Globus pallidus (tissue), 1 donor: ENCODE results near the gene GHR.
A peak's percentile ranks its signal among the peaks of the same experiment; 100 is the strongest.
"Not testable (repeated sequence)": the region's sequence is repeated elsewhere in the genome, so short reads cannot be mapped to it uniquely, and the experiment has no call there.

Source experiments
- DNase-seq: peaks from one replicate; pipeline ENCODE4 v3.0.0-alpha.2; 2015; ENCODE audit warnings: low spot score

Gene GHR

DNA sequence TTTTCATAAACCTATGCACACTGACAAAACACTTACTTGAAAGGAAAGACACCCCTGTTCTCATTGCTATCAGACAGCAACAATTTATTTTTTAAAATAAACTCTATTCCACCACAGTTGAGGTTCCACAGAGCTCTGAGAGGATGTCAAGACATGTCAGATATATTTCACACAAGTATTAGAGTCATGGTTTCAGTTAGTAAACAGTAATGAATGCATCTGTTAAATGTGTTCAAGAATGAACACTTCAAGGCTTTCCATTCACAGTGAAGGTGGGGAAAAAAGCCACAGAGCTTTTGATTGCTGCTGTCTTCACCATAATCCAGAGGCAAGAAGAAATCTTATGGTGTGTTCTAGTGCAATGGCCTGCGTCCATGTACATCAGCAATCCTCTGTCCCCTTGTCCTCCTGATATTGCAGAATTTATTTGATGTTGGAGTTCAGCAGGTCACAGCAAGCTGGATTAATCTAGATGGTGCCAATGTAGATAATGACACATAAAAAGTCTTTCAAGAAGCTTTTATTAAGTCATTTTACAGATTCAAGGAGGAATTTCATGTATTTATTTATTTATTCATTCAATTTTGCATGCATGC lies 146.8 kb downstream of the GHR start:
- no peak for DNase-seq

DNA sequence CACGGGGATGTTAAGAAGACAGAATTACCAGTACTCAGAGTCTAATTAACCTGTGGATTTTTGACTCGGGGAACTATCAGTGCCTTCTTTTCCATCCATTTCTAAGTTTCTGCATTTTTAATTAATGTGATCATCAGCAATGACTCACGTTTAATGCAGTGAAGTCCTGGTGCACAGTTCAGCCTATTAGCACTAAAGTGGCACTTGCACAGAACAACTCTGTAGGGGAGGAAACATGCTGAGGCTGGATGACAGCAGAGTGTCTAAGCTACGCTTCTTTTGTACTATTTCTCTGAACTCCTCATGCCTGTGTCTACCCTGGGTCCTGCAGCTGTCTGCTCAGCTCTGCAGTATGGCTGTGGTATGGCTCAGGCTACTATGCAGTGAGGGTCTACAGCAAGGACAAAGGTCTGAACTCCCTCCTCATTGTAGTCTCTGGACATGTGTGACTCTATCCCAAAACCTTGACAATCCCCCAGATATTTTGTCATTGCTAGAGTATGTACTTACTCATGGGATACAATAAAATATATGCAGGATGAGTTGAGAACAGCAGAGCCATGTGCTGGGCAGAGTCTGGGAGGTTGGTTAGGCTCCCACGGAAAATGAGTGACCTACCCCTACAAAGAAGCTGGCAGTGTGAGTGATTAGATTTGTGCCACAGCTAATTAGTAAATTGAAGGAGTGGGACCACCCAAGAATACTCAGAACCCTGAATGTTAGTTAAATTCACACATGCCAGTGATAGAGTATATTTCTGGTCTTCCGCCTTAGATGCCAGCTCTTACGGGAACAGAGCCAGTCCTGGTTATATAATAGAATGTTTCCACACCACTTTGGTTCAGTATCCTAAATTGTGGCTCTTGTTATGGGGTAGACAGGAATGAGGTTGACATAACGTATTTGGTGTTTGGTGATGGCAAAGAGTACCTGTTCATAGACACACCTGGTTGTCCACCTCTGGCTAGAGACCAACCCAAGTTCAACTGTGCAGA lies 148.0 kb downstream of the GHR start:
- DNase-seq: no peak

DNA sequence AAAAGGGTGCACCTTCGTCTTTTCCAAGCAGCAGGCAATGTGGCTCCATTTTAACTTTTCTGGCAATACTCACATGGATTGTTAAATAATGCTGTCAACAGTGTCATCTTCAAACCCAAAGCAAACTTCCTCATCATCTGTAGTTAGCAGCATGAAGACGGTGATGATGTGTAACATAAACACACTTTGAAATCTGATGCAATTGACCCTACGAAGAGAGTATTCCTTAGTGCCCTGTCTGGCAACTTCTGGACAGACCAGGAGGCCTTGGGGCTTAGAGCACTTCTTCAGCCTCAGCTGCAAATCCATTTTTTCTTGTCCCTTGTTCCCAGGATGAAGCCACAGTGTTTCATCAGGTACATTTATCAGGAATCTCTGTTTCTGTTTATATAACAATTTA lies 149.1 kb downstream of the GHR start:
- DNase-seq: no peak

- DNase-seq: no peak
Measured at GRCh38 chr5:42573386-42573785, 150.1 kb downstream of the GHR start.

DNA sequence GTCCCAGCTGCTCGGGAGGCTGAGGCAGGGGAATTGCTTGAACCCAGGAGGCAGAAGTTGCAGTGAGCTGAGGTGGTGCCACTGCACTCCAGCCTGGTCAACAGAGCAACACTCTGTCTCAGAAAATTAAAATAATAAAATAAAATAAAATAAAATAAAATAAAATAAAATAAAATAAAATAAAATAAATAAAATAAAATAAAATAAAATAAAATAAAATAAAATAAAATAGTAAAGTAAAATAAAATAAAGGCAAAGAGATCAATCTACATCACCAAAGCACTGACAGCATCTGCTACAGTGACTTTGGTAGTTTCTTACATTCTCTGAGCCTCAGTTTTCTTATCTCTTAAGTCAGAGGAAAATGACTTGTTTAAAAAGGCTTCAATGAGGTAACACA lies 152.7 kb downstream of the GHR start:
- not testable (repeated sequence) for DNase-seq

GRCh38 chr5:42578901-42579300 lies 155.7 kb downstream of the GHR start:
- not testable (repeated sequence) for DNase-seq

DNA sequence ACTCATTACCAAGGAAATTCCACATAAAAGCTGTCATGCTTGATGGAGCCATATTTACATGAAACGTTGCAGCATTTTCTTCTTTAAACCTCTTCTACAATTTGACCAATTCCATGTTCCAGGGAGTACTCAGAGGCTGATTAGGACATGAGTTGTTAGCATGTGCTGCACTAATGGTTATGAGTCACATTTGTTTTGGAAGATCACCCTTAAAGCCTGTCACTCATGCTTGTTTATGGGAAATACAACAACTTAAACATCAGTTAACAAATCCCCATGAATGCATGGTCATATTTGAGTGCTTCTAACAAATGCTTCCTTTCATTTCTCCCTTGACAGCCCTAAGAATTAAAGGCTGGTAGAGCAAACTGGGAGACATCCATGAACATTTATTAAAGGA lies 156.1 kb downstream of the GHR start:
- no peak for DNase-seq

DNA sequence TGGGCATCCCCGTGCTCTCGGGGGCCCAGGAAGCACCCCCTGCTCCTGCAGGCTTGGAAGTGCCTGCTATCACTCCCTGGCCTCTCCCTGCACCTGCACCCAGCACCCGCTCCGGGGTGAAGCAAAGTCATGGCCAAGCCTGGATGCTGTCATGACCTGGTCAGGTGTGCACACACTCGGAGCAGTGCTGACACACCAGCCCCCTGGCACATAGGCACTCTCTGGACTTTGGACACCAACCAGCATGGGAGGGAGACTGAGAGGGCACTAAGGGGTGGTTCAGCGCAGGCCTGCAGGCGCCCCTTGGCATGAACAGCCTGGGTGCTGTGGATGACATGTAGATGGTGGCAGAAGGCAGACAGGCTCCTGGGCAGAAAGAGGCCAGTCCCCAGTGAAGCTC lies 158.6 kb downstream of the GHR start:
- DNase-seq: no peak

DNA sequence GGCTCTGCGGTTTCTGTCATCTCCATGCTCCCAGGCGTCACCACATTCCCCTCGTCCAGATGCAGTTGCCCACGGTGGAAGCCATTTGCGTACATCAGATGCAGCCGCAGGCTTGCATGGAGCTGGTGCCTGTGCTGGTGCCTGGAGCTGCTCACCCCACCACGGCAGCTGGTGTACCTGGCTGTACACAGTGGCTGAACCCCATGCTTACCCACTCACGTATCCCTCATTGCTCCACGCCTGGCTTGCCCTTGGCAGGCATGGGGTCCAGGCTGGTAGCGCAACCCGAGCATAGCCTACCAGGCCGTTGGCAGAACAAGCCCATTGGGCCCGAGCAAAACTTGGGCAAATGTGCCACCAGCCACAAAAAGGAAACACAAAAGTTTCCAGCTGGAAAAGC lies 159.5 kb downstream of the GHR start:
- no peak for DNase-seq

DNA sequence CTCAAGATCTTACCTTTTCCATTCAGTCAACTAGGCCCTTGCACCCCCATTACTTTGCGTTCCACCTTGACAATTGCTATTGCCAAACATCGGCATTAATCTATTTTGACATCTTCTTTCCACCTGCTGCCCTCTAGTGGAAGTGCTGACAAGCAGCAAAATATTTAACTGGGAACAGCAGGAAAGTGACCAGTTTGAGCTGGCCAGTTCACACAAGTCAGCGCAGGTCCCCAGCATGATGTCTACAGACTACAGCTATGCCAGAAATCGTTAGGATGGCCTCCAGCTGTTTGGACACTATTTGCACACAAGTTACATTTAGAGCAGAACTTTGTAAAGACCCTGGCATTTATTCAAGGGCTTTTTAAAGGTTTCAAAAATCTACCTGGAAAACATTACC lies 160.1 kb downstream of the GHR start:
- peak; percentile 46 for DNase-seq

DNA sequence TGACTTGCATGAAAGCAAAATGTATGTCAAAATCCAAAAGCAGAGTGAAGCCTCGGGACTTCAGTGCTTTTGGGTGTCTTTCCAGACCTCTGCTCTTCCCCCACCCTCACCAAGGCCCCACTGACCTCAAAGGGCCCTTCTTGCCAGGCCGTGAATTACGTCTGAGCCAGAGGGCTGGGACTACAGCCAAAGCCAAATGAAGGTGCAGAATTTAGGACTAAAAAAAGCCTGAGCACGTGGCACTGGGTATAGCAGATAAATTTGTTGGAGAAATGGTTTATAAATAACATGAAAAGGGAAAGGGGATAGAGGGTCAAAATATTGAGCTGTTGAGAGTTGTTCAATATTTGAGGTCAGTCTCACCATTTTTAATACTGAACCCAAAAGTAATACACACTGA lies 163.4 kb downstream of the GHR start:
- peak; percentile 24 for DNase-seq

GRCh38 chr5:42587096-42587723 lies 164.0 kb downstream of the GHR start:
- no peak for DNase-seq

DNA sequence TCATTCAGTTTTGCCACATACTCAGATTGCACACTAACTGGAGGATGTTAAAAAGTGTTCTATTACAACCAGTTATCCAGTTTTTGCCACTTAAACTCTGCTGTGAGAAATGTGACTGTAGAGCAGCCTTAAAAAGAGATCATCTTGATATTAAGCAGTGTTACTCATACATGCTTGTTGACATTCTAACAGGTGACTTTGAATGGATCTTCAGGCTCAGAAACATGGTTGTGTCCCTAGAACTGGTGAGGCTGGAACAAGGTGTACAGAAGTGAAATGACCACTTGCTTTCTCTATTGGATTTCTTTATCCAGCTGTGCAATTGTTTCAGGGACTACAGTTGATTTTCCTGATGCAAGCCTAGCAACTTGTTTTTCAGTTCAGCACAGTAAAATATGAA lies 167.3 kb downstream of the GHR start:
- no peak for DNase-seq

- no peak for DNase-seq
Measured at GRCh38 chr5:42591015-42591414, 167.8 kb downstream of the GHR start.

DNA sequence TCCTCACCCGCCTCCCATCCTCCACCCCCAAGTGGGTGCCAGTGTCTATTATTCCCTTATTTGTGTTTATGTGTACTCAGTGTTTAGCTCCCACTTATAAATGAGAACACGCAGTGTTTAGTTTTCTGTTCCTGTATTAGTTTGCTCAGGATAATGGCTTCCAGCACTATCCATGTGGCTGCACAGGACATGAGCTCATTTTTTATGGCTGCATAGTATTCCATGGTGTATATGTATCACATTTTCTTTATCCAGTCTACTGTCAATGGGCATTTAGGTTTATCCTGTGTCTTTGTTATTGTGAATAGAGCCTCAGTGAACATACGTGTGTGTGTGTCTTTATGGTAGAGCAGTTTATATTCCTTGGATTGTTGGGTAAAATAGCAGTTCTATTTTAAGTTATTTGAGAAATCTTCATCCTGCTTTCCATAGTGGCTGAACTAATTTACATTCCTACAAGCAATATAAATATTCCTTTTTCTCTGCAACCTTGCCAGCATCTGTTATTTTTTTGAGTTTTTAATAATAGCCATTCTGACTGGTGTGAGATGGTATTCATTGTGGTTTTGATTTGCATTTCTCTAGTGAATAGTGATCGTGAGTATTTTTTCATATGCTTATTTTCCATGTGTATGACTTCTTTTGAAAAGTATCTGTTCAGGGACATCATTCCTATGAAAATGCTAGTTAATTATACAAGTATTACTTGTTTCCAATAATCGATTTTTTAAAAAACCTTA lies 169.3 kb downstream of the GHR start:
- no peak for DNase-seq

GRCh38 chr5:42593591-42593990 lies 170.4 kb downstream of the GHR start:
- no peak for DNase-seq

GRCh38 chr5:42595597-42595996 lies 172.4 kb downstream of the GHR start:
- no peak for DNase-seq

DNA sequence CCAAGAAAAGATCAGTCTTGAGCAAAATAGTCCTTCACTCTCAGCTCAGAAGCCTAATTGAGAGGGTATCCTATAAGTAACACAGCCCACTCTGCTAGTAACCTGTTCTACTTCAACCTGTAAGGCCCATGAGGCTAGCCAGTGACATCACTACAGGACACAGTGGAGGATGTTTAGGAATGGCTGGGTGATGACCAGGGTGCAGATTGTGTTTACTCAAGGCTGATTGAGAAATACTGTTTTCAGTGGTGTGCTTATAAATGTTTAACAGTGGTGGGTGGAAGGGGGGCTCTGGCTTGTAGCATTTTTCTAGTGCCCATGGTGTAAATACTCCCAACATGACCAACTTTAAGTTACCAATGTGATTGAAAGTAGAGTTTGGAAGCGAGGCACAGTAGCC lies 173.6 kb downstream of the GHR start:
- DNase-seq: no peak

DNA sequence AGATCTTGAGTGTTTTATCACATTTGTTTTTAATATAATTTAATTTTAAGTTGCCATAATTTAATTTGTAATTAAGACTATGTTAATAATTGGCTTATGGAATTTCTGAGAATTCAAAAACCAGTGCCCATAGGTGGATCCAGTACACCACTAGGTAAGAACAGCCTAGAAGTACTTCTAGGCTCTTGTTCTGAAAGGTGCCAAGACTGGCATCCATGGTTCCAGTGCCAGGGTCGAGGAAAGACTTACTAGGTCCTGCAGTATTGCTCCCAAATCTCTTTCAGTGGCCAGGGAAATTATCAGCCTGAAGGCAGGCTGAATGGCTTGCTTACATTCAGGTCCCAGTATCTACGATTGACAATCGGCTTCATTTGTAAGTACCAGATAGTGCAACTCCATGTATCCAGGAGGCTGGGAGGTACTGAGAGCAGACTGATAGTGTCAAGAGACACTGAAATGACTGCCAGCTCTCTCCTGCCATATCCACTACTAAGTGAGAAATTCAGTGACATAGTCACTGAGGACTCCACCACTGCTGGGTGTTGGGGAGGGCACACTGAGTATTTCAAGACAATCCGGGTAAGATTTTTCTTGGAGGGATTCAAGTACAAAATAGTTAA lies 174.2 kb downstream of the GHR start:
- no peak for DNase-seq

DNA sequence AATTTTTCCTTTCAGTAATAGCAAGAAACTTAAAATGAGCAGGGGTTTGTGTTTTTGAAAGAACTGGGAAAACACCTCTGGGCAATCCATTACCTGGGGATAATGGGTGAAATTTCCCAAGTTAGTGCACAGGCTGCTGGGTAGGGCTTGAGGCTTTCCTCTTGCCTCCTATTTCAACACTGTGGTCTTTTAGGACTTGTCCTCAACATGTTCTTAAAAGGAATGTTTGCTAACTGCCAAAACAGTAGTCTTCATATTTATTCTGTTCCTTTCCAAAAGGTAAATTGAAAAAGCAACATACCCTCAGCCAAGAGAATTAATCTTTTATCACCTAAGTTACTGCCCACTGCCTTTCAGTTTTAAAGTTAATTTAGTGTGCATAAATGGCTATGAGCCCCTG lies 175.1 kb downstream of the GHR start:
- DNase-seq: no peak

DNA sequence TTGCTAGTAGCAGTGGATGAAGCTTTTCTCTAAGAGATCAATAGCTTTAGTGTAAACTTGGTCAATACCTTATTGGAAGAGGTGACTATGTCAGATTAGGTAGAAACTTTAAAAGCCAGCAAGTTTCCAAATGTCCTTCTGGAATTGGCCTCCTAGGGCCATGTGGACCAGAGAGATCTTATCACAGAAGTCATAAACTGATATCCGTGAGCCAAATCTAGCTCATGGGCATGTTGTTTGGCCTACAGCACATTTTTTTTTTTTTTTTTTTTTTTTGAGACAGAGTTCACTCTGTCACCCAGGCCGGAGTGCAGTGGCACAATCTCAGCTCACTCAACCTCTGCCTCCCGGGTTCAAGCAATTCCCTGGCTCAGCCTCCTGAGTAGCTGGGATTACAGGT lies 175.9 kb downstream of the GHR start:
- DNase-seq: no peak

DNA sequence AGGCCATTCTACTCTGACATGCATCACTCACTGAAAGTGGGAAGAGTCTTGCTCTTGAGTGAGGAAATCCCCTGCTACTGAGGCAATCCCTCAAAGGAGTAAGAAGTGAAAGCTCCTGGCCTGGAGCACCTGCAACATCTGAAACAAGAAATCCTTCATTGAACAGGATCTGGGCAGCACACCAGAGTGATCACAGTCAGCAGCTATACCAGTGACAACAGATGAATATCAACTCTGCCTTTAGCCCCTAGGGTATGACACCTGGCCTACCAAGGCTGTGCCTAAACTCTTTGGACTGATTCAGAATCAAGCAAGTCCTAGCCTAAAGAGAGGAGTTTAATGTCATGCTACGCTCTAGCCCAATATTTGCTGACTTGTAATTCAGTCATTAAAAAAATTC lies 177.2 kb downstream of the GHR start:
- no peak for DNase-seq
